Tibial artery (tissue), 4 donors: ENCODE measurements around the gene LARP4B.
"Not testable (repeated sequence)": the region's sequence is repeated elsewhere in the genome, so short reads cannot be mapped to it uniquely, and the experiment has no call there.

Source experiments
- DNase-seq, 2 donors: peaks; one replicate each; pipeline ENCODE4 v3.0.0-alpha.2; 2019
- H3K27ac ChIP-seq, 2 donors: fragments of 200-600 bp; sonication (generic) in 1 of 2; 1 replicate in 1 of 2; 2 replicates in 1 of 2; pipeline ENCODE4 v1.5.1; 2018 to 2019; ENCODE audit warnings: mild to moderate bottlenecking in 1 of 2
- H3K27me3 ChIP-seq, 2 donors: fragments of 200-600 bp; sonication (generic) in 1 of 2; one replicate each; pipeline versions ENCODE4 v1.5.1 to v1.6.0; 2016 to 2019
- H3K36me3 ChIP-seq, 3 donors: fragments of 200-600 bp; sonication (generic) in 2 of 3; one replicate each; pipeline ENCODE4 v1.5.1; 2016 to 2019; ENCODE audit warnings: mild to moderate bottlenecking in 2 of 3
- H3K4me1 ChIP-seq, 4 donors: fragments of 200-600 bp; sonication (generic) in 2 of 4; 1 replicate in 3 of 4; 2 replicates in 1 of 4; pipeline ENCODE4 v1.5.1; 2016 to 2019
- H3K4me3 ChIP-seq, 2 donors: fragments of 200-600 bp; sonication (generic) in 1 of 2; 1 replicate in 1 of 2; 2 replicates in 1 of 2; pipeline ENCODE4 v1.5.1; 2018 to 2019; ENCODE audit warnings: mild to moderate bottlenecking in 2 of 2
- H3K9me3 ChIP-seq, 3 donors: fragments of 200-600 bp; sonication (generic) in 1 of 3; one replicate each; pipeline ENCODE4 v1.5.1; 2016 to 2019
- CTCF ChIP-seq, 2 experiments: fragments of 200-600 bp in 1 of 2; fragments of 450-650 bp in 1 of 2; IDR thresholded peaks; one replicate each; pipeline ENCODE4 v1.5.1; 2017 to 2019; ENCODE audit warnings: antibody characterized with exemption in 2 of 2, mild to moderate bottlenecking in 1 of 2, moderate library complexity in 1 of 2
- intact Hi-C: fragments of 100-400 bp; cut with DNase I; formaldehyde crosslinking; loops from one replicate; pipeline ENCODE4 v1.15.0; 2023; ENCODE audit warnings: low total_unique reads

Gene LARP4B

GRCh38 chr10:772227-772637, 159.3 kb downstream of the LARP4B start:
- Histone ChIP-seq H3K27ac (no peak overlapping the region), H3K27me3 (no peaks in the 10 kb centered on the region), H3K36me3 (no peaks in the 10 kb centered on the region), H3K4me1 (peaks cover 0 to 13% (median 11%) of the 10 kb centered on the region in 4 donors), H3K4me3 (no peak overlapping the region), H3K9me3 (peaks cover 0 to 6% (median 0%) of the 10 kb centered on the region in 3 donors)
- no peak for DNase-seq
- TF ChIP-seq CTCF (IDR thresholded peaks at IDR 0.05), result no peak
- intact Hi-C loops, result no loop called here

- Histone ChIP-seq H3K4me3 (no peak overlapping the region), H3K27me3 (no peaks in the 10 kb centered on the region), H3K27ac (no peak overlapping the region), H3K36me3 (no peaks in the 10 kb centered on the region), H3K9me3 (peaks cover 0 to 7% (median 0%) of the 10 kb centered on the region in 3 donors), H3K4me1 (peaks cover 0 to 13% (median 11%) of the 10 kb centered on the region in 4 donors)
- intact Hi-C loops, result no loop called here
- no peak for DNase-seq
- no peak for TF ChIP-seq CTCF (IDR thresholded peaks at IDR 0.05)
These were observed 159.9 kb downstream of the LARP4B start for GRCh38 chr10:771647-772046.

GRCh38 chr10:770975-771374, 160.5 kb downstream of the LARP4B start:
- H3K27me3 ChIP-seq, result no peaks in the 10 kb centered on the region
- peaks cover 0 to 13% (median 11%) of the 10 kb centered on the region in 4 donors for H3K4me1 ChIP-seq
- no peak for DNase-seq
- peaks cover 0 to 7% (median 0%) of the 10 kb centered on the region in 3 donors for H3K9me3 ChIP-seq
- no peak for TF ChIP-seq CTCF (IDR thresholded peaks at IDR 0.05)
- no peaks in the 10 kb centered on the region for H3K36me3 ChIP-seq
- intact Hi-C loops, result no loop called here
- H3K4me3 ChIP-seq, result no peak overlapping the region
- H3K27ac ChIP-seq, result no peak overlapping the region

GRCh38 chr10:770048-770712, 161.3 kb downstream of the LARP4B start:
- intact Hi-C loops, H3K27me3 ChIP-seq, H3K9me3 ChIP-seq, H3K4me3 ChIP-seq, H3K27ac ChIP-seq, H3K36me3 ChIP-seq, H3K4me1 ChIP-seq, DNase-seq: not testable (repeated sequence)

- H3K27ac ChIP-seq, result no peak overlapping the region
- intact Hi-C loops, result no loop called here
- H3K9me3 ChIP-seq, result peaks cover 0 to 7% (median 0%) of the 10 kb centered on the region in 3 donors
- TF ChIP-seq CTCF (IDR thresholded peaks at IDR 0.05), result no peak
- no peaks in the 10 kb centered on the region for H3K36me3 ChIP-seq
- DNase-seq, result no peak
- H3K27me3 ChIP-seq, result no peaks in the 10 kb centered on the region
- no peak overlapping the region for H3K4me3 ChIP-seq
- H3K4me1 ChIP-seq, result no peaks in the 10 kb centered on the region
These were observed 163.7 kb downstream of the LARP4B start for GRCh38 chr10:767794-768193.

- no peaks in the 10 kb centered on the region for H3K4me1 ChIP-seq
- intact Hi-C loops, result no loop called here
- no peak for TF ChIP-seq CTCF (IDR thresholded peaks at IDR 0.05)
- no peak for DNase-seq
- H3K36me3 ChIP-seq, result no peaks in the 10 kb centered on the region
- no peak overlapping the region for H3K27ac ChIP-seq
- H3K27me3 ChIP-seq, result no peaks in the 10 kb centered on the region
- peaks cover 0 to 7% (median 0%) of the 10 kb centered on the region in 3 donors for H3K9me3 ChIP-seq
- no peak overlapping the region for H3K4me3 ChIP-seq
These were observed 164.3 kb downstream of the LARP4B start for GRCh38 chr10:767211-767610.
